ENCODE measurements around the gene ART5. TPM values are rescaled to one million over a fixed set of nuclear protein-coding genes. Genes with fewer than 3 reads are reported as not detected.

The ART5 gene
- total and polyA plus RNA-seq, 2 of the 4 experiments (the other 2 are of a cell fraction) = not detected

DNA sequence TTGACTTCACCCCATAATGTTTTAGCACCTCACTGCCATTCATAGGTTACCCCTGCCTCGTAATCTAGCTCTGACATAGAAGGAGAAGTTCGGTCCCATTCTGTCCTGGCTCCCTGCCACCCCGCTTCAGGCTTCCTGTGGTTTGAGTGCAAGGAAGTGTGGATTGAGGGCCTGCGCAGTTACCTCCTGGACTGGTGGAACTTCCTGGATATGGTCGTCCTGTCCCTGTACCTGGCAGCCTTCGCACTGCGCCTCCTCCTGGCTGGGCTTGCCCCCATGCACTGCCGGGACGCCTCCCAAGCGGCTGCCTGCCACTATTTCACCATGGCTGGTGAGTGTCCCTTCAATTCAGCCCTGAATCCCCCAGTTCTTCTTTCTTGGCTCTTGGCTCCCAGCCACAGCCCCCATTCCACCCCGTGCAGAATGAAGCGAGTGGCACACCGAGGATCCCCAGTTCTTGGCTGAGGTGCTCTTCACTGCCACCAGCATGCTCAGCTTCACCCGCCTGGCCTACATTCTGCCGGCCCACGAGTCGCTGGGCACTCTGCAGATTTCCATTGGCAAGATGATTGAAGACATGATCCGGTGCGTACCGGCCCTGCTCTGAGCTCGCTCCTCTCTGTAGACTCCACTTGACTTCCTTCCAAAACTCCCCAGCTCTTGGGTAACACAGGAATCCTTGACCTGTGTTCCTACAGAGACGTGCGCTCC lies 15.4 kb downstream of the ART5 start:
- H3K9me3 ChIP-seq (ENCODE audit: control insufficient read depth, insufficient read depth, low read length) = no peaks in the 10 kb centered on the region
- no peak overlapping the region for H3K4ac ChIP-seq (ENCODE audit: low read depth, low read length)
- H3K27ac ChIP-seq (ENCODE audit: insufficient read depth, low read length) = no peak overlapping the region
- H3K9ac ChIP-seq (ENCODE audit: low read depth, low read length) = no peak overlapping the region
- H3K14ac ChIP-seq (replicated peaks; ENCODE audit: low read depth, low read length) = no peak overlapping the region
- no peaks in the 10 kb centered on the region for H3K36me3 ChIP-seq (ENCODE audit: control insufficient read depth, insufficient read depth, low read length)
- no peak overlapping the region for H3K56ac ChIP-seq (ENCODE audit: extremely low read depth, insufficient read depth, low read length)
- in situ Hi-C loops (cut with MboI; ENCODE audit: low sequenced_read_pairs) (no loop called here), dilution Hi-C loops (cut with HindIII; ENCODE audit: low sequenced_read_pairs, unreplicated experiment) (no loop called here), intact Hi-C loops (cut with micrococcal nuclease) (no loop called here)
- H3K9me1 ChIP-seq (ENCODE audit: insufficient read depth, low read length) = no peaks in the 10 kb centered on the region
- no peaks in the 10 kb centered on the region for H3K4me1 ChIP-seq (ENCODE audit: control insufficient read depth, insufficient read depth, low read length)
- H2AK5ac ChIP-seq (ENCODE audit: low read depth, low read length) = no peak overlapping the region
- TF ChIP-seq CEBPB (IDR thresholded peaks at IDR 0.05; ENCODE audit: low read depth, low read length) (no peak), MAFK (IDR thresholded peaks at IDR 0.05; ENCODE audit: low read depth, low read length) (no peak), SMC3 (IDR thresholded peaks at IDR 0.05; ENCODE audit: low read depth, low read length) (no peak), FOS (IDR thresholded peaks at IDR 0.05; ENCODE audit: low read depth, low read length) (no peak), MXI1 (IDR thresholded peaks at IDR 0.05; ENCODE audit: borderline replicate concordance, low read depth, low read length) (no peak), CHD1 (IDR thresholded peaks at IDR 0.05; ENCODE audit: low read depth, low read length) (no peak), RAD21 (IDR thresholded peaks at IDR 0.05; ENCODE audit: low read length) (no peak), POLR2A (IDR thresholded peaks at IDR 0.05; ENCODE audit: low read depth, low read length) (no peak), BHLHE40 (IDR thresholded peaks at IDR 0.05; ENCODE audit: low read depth, low read length) (no peak), RCOR1 (IDR thresholded peaks at IDR 0.05; ENCODE audit: insufficient replicate concordance, low read length) (no peak), RFX5 (IDR thresholded peaks at IDR 0.05; ENCODE audit: low read depth, low read length) (no peak), MAZ (IDR thresholded peaks at IDR 0.05; ENCODE audit: borderline replicate concordance, low read depth, low read length) (no peak), NFE2L2 (IDR thresholded peaks at IDR 0.05; ENCODE audit: low read depth, low read length) (no peak)
- TF ChIP-seq, protein P1, sequence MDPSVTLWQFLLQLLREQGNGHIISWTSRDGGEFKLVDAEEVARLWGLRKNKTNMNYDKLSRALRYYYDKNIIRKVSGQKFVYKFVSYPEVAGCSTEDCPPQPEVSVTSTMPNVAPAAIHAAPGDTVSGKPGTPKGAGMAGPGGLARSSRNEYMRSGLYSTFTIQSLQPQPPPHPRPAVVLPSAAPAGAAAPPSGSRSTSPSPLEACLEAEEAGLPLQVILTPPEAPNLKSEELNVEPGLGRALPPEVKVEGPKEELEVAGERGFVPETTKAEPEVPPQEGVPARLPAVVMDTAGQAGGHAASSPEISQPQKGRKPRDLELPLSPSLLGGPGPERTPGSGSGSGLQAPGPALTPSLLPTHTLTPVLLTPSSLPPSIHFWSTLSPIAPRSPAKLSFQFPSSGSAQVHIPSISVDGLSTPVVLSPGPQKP (IDR thresholded peaks at IDR 0.05; ENCODE audit: borderline replicate concordance, low read depth, low read length) = no peak
- TF ChIP-seq, protein P2, sequence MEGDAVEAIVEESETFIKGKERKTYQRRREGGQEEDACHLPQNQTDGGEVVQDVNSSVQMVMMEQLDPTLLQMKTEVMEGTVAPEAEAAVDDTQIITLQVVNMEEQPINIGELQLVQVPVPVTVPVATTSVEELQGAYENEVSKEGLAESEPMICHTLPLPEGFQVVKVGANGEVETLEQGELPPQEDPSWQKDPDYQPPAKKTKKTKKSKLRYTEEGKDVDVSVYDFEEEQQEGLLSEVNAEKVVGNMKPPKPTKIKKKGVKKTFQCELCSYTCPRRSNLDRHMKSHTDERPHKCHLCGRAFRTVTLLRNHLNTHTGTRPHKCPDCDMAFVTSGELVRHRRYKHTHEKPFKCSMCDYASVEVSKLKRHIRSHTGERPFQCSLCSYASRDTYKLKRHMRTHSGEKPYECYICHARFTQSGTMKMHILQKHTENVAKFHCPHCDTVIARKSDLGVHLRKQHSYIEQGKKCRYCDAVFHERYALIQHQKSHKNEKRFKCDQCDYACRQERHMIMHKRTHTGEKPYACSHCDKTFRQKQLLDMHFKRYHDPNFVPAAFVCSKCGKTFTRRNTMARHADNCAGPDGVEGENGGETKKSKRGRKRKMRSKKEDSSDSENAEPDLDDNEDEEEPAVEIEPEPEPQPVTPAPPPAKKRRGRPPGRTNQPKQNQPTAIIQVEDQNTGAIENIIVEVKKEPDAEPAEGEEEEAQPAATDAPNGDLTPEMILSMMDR (conservative IDR thresholded peaks at IDR 0.05; ENCODE audit: low read depth, low read length) = no peak
- TF ChIP-seq, protein P3, sequence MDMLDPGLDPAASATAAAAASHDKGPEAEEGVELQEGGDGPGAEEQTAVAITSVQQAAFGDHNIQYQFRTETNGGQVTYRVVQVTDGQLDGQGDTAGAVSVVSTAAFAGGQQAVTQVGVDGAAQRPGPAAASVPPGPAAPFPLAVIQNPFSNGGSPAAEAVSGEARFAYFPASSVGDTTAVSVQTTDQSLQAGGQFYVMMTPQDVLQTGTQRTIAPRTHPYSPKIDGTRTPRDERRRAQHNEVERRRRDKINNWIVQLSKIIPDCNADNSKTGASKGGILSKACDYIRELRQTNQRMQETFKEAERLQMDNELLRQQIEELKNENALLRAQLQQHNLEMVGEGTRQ (IDR thresholded peaks at IDR 0.05; ENCODE audit: low read depth, low read length) = no peak
- no peak overlapping the region for H3K23ac ChIP-seq (ENCODE audit: low read depth, low read length)
- no peak overlapping the region for H3K18ac ChIP-seq (ENCODE audit: low read depth, low read length)
- CTCF ChIA-PET = no interaction called here
- no peak overlapping the region for H2BK20ac ChIP-seq (ENCODE audit: low read depth, low read length)
- peaks cover 16% of the 10 kb centered on the region for H3K27me3 ChIP-seq (ENCODE audit: control insufficient read depth, insufficient read depth, low read length)
- no peak overlapping the region for H4K91ac ChIP-seq (ENCODE audit: insufficient read depth, low read depth, low read length)
- no peak overlapping the region for H2AFZ ChIP-seq (replicated peaks; ENCODE audit: low read length, poor library complexity)
- H2AK9ac ChIP-seq (replicated peaks; ENCODE audit: low read depth, low read length, poor library complexity) = no peak overlapping the region
- H4K8ac ChIP-seq (ENCODE audit: low read depth in 2 of 2, low read length in 2 of 2) = no peak overlapping the region
- no peak overlapping the region for H2BK120ac ChIP-seq (ENCODE audit: low read depth, low read length)
- no peak overlapping the region for H4K5ac ChIP-seq (ENCODE audit: low read depth, low read length)
- 81% methylated on average over 9 of the region's 23 CpGs; no CpG with 5 or more reads in 1 of the 2 experiments for WGBS, 2 experiments (ENCODE audit: extremely low coverage in 2 of 2, insufficient read length in 1 of 2)
- DNase-seq (no peak), ATAC-seq (ENCODE audit: low read depth) (no peak)
- no TSS peak for BruUV-seq (replicated peaks)
- POLR2A ChIA-PET (ENCODE audit: unreplicated experiment) = no interaction called here
- H2BK5ac ChIP-seq (ENCODE audit: low read depth, low read length, poor library complexity, severe bottlenecking) = no peak overlapping the region
- no peak overlapping the region for H3K4me3 ChIP-seq (ENCODE audit: insufficient read depth, low read depth, low read length)
- no peak overlapping the region for H3K4me2 ChIP-seq (ENCODE audit: low read depth, low read length)
- H3K79me1 ChIP-seq (ENCODE audit: low read depth in 1 of 2, low read length in 2 of 2) = no peaks in the 10 kb centered on the region
- H4K20me1 ChIP-seq (ENCODE audit: insufficient read depth, low read length) = no peaks in the 10 kb centered on the region
- H2BK15ac ChIP-seq (ENCODE audit: low read depth, low read length) = no peak overlapping the region
